H1 (cell line): Measurements from ENCODE around the gene RNF123. TPM values are rescaled to one million over a fixed set of nuclear protein-coding genes. Genes with fewer than 3 reads are reported as not detected.
A peak's percentile ranks its signal among the peaks of the same experiment; 100 is the strongest.

Experiments
- CTCF ChIA-PET: fragments of 300-600 bp; sonication (Branson Sonifier 250); formaldehyde crosslinking; loops from one replicate; lab custom pipeline; 2021; ENCODE audit not compliant: partially characterized antibody; lab: Charles Lee
- POLR2A ChIA-PET: fragments of 300-600 bp; sonication (Branson Sonifier 250); formaldehyde crosslinking; loops from one replicate; lab custom pipeline; 2021; ENCODE audit warnings: inconsistent platforms; ENCODE audit not compliant: partially characterized antibody; lab: Charles Lee
- DNase-seq, 2 experiments: peaks; one replicate each; pipeline versions ENCODE4 v3.0.0 to v3.0.0-alpha.2; 2010 to 2022; ENCODE audit warnings: low spot score in 2 of 2, low read depth in 1 of 2, mixed read lengths in 1 of 2
- FAIRE-seq: peaks from 2 replicates; lab custom pipeline; 2011; peaks lifted over from hg19 to GRCh38; lab: Jason Lieb, UNC
- H2AFZ ChIP-seq: 2 replicates; pipeline ENCODE4 v1.8.1; 2012; ENCODE audit warnings: low read length, inconsistent platforms
- H2AK5ac ChIP-seq: 2 replicates; pipeline ENCODE4 v1.6.1; 2013; ENCODE audit warnings: low read depth, low read length
- H2BK120ac ChIP-seq: replicated peaks from 2 replicates; pipeline ENCODE3; 2013; ENCODE audit warnings: low read depth, low read length, inconsistent platforms
- H2BK12ac ChIP-seq: 2 replicates; pipeline ENCODE4 v1.6.1; 2013; ENCODE audit warnings: low read depth, low read length
- H2BK15ac ChIP-seq: 2 replicates; pipeline ENCODE4 v1.6.1; 2013; ENCODE audit warnings: low read length
- H2BK20ac ChIP-seq: 2 replicates; pipeline ENCODE4 v1.6.1; 2013; ENCODE audit warnings: low read length
- H2BK5ac ChIP-seq: 2 replicates; pipeline ENCODE4 v1.6.1; 2013; ENCODE audit warnings: low read depth, low read length
- H3K14ac ChIP-seq: 2 replicates; pipeline ENCODE4 v1.6.1; 2013; ENCODE audit warnings: inconsistent platforms; ENCODE audit not compliant: insufficient read length
- H3K18ac ChIP-seq: 2 replicates; pipeline ENCODE4 v1.6.1; 2013; ENCODE audit warnings: low read length; ENCODE audit errors: extremely low read depth
- H3K23ac ChIP-seq: 2 replicates; pipeline ENCODE4 v1.6.1; 2013; ENCODE audit warnings: inconsistent platforms; ENCODE audit not compliant: insufficient read length
- H3K23me2 ChIP-seq: 2 replicates; pipeline ENCODE4 v1.6.1; 2013; ENCODE audit warnings: low read depth, low read length
- H3K27ac ChIP-seq: 2 replicates; pipeline ENCODE4 v1.6.1; 2011; ENCODE audit warnings: low read depth, low read length, inconsistent platforms
- H3K27me3 ChIP-seq, 4 experiments: replicated peaks in 1 of 4; 1 replicate in 1 of 4; 2 replicates in 3 of 4; pipeline versions ENCODE4 v1.6.1 to v1.8.1; 2011 to 2013; ENCODE audit warnings: low read length in 3 of 4, mild to moderate bottlenecking in 3 of 4, inconsistent platforms in 2 of 4, mixed read lengths in 2 of 4, moderate library complexity in 1 of 4; ENCODE audit not compliant: control insufficient read depth in 3 of 4, insufficient read depth in 3 of 4; ENCODE audit errors: extremely low read depth in 1 of 4
- H3K36me3 ChIP-seq, 4 experiments: 2 replicates each; pipeline versions ENCODE4 v1.6.1 to v1.8.1; 2011 to 2013; ENCODE audit warnings: mild to moderate bottlenecking in 4 of 4, low read length in 3 of 4, moderate library complexity in 2 of 4, control low read depth in 1 of 4, inconsistent platforms in 1 of 4; ENCODE audit not compliant: insufficient read depth in 4 of 4, control insufficient read depth in 2 of 4
- H3K4ac ChIP-seq: replicated peaks from 2 replicates; pipeline ENCODE3; 2013; ENCODE audit warnings: low read length, low read depth, mixed read lengths, inconsistent platforms; ENCODE audit not compliant: insufficient read length
- H3K4me1 ChIP-seq, 4 experiments: replicated peaks in 1 of 4; 1 replicate in 1 of 4; 2 replicates in 3 of 4; pipeline versions ENCODE4 v1.6.1 to v1.8.1; 2011 to 2013; ENCODE audit warnings: low read length in 3 of 4, inconsistent platforms in 2 of 4, mixed read lengths in 1 of 4; ENCODE audit not compliant: insufficient read depth in 4 of 4, control insufficient read depth in 3 of 4
- H3K4me2 ChIP-seq, 2 experiments: 2 replicates each; pipeline versions ENCODE4 v1.6.1 to v1.8.1; 2011 to 2013; ENCODE audit warnings: low read depth in 2 of 2, low read length in 2 of 2, control low read depth in 1 of 2, inconsistent platforms in 1 of 2, mild to moderate bottlenecking in 1 of 2; ENCODE audit not compliant: insufficient read depth in 1 of 2
- H3K4me3 ChIP-seq, 4 experiments: fragments of 200-600, 300-600 bp in 1 of 4; sonication (generic), shearing (Covaris generic), sonication (Bioruptor Twin) in 1 of 4; 2 replicates each; pipeline versions ENCODE4 v1.5.1 to v1.8.1; 2011 to 2016; ENCODE audit warnings: low read length in 4 of 4, low read depth in 3 of 4, control low read depth in 2 of 4, inconsistent platforms in 2 of 4, mild to moderate bottlenecking in 2 of 4, mixed read lengths in 1 of 4, moderate library complexity in 1 of 4; ENCODE audit not compliant: insufficient read depth in 2 of 4; ENCODE audit errors: extremely low read depth in 1 of 4
- H3K56ac ChIP-seq: replicated peaks from 2 replicates; pipeline ENCODE3; 2013; ENCODE audit warnings: low read depth, mild to moderate bottlenecking, mixed read lengths, low read length, inconsistent platforms; ENCODE audit not compliant: insufficient read length
- H3K79me1 ChIP-seq: 2 replicates; pipeline ENCODE4 v1.6.1; 2013; ENCODE audit warnings: low read depth, low read length, control low read depth
- H3K79me2 ChIP-seq, 2 experiments: 2 replicates each; pipeline versions ENCODE4 v1.6.1 to v1.8.1; 2012 to 2013; ENCODE audit warnings: low read length in 2 of 2, mild to moderate bottlenecking in 2 of 2, inconsistent platforms in 1 of 2; ENCODE audit not compliant: insufficient read depth in 2 of 2, control insufficient read depth in 1 of 2
- H3K9ac ChIP-seq, 4 experiments: replicated peaks in 1 of 4; 1 replicate in 1 of 4; 2 replicates in 3 of 4; pipeline versions ENCODE4 v1.6.1 to v1.8.1; 2011 to 2013; ENCODE audit warnings: low read depth in 3 of 4, low read length in 3 of 4, control low read depth in 2 of 4, mild to moderate bottlenecking in 2 of 4, moderate library complexity in 2 of 4, inconsistent platforms in 1 of 4; ENCODE audit errors: extremely low read depth in 1 of 4
- H3K9me3 ChIP-seq, 2 experiments: 2 replicates each; pipeline versions ENCODE4 v1.6.1 to v1.8.1; 2012 to 2013; ENCODE audit warnings: mild to moderate bottlenecking in 2 of 2, moderate library complexity in 2 of 2, control low read depth in 1 of 2, inconsistent platforms in 1 of 2, low read depth in 1 of 2, low read length in 1 of 2, mixed read lengths in 1 of 2; ENCODE audit not compliant: insufficient read depth in 2 of 2
- H4K20me1 ChIP-seq, 2 experiments: replicated peaks in 1 of 2; 2 replicates each; pipeline versions ENCODE3 to v1.8.1; 2011 to 2013; ENCODE audit warnings: inconsistent platforms in 2 of 2, low read length in 2 of 2, mild to moderate bottlenecking in 1 of 2; ENCODE audit not compliant: insufficient read depth in 2 of 2, control insufficient read depth in 1 of 2
- H4K5ac ChIP-seq: 2 replicates; pipeline ENCODE4 v1.6.1; 2013; ENCODE audit warnings: low read length, low read depth, mixed read lengths, inconsistent platforms; ENCODE audit not compliant: insufficient read length
- H4K8ac ChIP-seq: 2 replicates; pipeline ENCODE4 v1.8.0; 2013; ENCODE audit warnings: mild to moderate bottlenecking, moderate library complexity, low read length, inconsistent platforms; ENCODE audit not compliant: insufficient read depth; ENCODE audit errors: extremely low read depth
- H4K91ac ChIP-seq: replicated peaks from 2 replicates; pipeline ENCODE3; 2013; ENCODE audit warnings: low read length, mixed read lengths, inconsistent platforms; ENCODE audit not compliant: insufficient read length
- HDAC2 ChIP-seq, 2 experiments: fragments of 300-600 bp in 1 of 2; sonication (generic) in 1 of 2; IDR thresholded peaks; 2 replicates each; pipeline ENCODE4 v1.6.1; 2011 to 2012; ENCODE audit warnings: low read depth in 2 of 2, low read length in 2 of 2, mild to moderate bottlenecking in 2 of 2, moderate library complexity in 2 of 2, borderline replicate concordance in 1 of 2, inconsistent platforms in 1 of 2
- SIN3A ChIP-seq, 2 experiments: IDR thresholded peaks in 1 of 2; conservative IDR thresholded peaks in 1 of 2; 2 replicates each; pipeline ENCODE4 v1.6.1; 2011 to 2012; ENCODE audit warnings: low read length in 2 of 2, improper control_type of control experiment in 1 of 2, low read depth in 1 of 2, mild to moderate bottlenecking in 1 of 2
- WGBS, 2 experiments: shearing (Covaris generic) in 1 of 2; methylation state at CpG; one replicate each; pipeline versions ENCODE4 v1.1.6 to v1.1.7; 2013 to 2015; ENCODE audit warnings: low lambda C conversion rate in 2 of 2, mixed read lengths in 2 of 2, inconsistent platforms in 1 of 2, low coverage in 1 of 2, missing lambda C conversion rate in 1 of 2; ENCODE audit not compliant: insufficient replicate concordance in 2 of 2, insufficient coverage in 1 of 2, insufficient read length in 1 of 2; ENCODE audit errors: extremely low coverage in 1 of 2, missing lambda C conversion rate in 1 of 2; 5-methylcytosine and 5-hydroxymethylcytosine counted together
- polyA plus RNA-seq, 7 experiments: library from polyadenylated mRNA; depleted of rRNA in 3 of 7; stranded (reverse) in 5 of 7; unstranded in 2 of 7; fragments of >200 nt in 5 of 7; fragments of 200-250 nt in 2 of 7; gene quantifications; 1 replicate in 5 of 7; 2 replicates in 1 of 7; 4 replicates in 1 of 7; pipeline versions ENCODE4 v1.2.1 to v1.2.3, GENCODE V29; 2011 to 2013; ENCODE audit warnings: missing spikeins in 2 of 7, mixed read lengths in 2 of 7
- total RNA-seq: library from RNA; stranded (reverse); fragmentation: NEBNext Ultra II Directional; extraction: Animal tissue kit (Norgen Biotek cat#: 25700); gene quantifications from 2 replicates; pipeline ENCODE4 v1.2.1, GENCODE V29; 2021

Gene RNF123
- total and polyA plus RNA-seq, 2 of the 8 experiments (the other 6 are each of a cell fraction or from before 2014, with no cell fraction given), result 30.5 to 57.7 TPM

GRCh38 chr3:49666592-49666991 lies 22.8 kb upstream of the RNF123 start:
- no peak overlapping the region for H2AFZ ChIP-seq
- no peak overlapping the region for H3K56ac ChIP-seq
- H3K4me2 ChIP-seq, result no peak overlapping the region
- no peaks in the 10 kb centered on the region for H3K79me1 ChIP-seq
- H3K4ac ChIP-seq, result no peak overlapping the region
- WGBS, 2 experiments, result 79% methylated on average over 8 of the region's 8 CpGs; no CpG with 5 or more reads in 1 of the 2 experiments
- H3K23ac ChIP-seq, result no peak overlapping the region
- H3K27me3 ChIP-seq, result no peaks in the 10 kb centered on the region
- 0 out of 2 replicates have a peak overlapping the region, but pooled peaks have one; percentile 77 for H2BK15ac ChIP-seq
- FAIRE-seq (no peak), DNase-seq (no peak)
- H3K9ac ChIP-seq, result no peak overlapping the region
- H3K36me3 ChIP-seq, result no peaks in the 10 kb centered on the region
- no peak overlapping the region for H2BK120ac ChIP-seq
- H2BK12ac ChIP-seq, result no peak overlapping the region
- no peak for TF ChIP-seq HDAC2 (IDR thresholded peaks at IDR 0.05; ENCODE audit: borderline replicate concordance in 1 of 2, low read depth in 2 of 2, low read length in 2 of 2)
- TF ChIP-seq SIN3A (conservative IDR thresholded peaks at IDR 0.05 in 1 of 2, IDR thresholded peaks at IDR 0.05 in 1 of 2; ENCODE audit: low read depth in 1 of 2, low read length in 2 of 2), result no peak
- H3K9me3 ChIP-seq, result no peaks in the 10 kb centered on the region
- no peaks in the 10 kb centered on the region for H3K23me2 ChIP-seq
- H4K5ac ChIP-seq, result no peak overlapping the region
- POLR2A ChIA-PET, result interaction anchor here (0.7 to 1.5 kb wide), 4 partner anchors 19 to 255 kb away, joined by 3 to 6 read pairs (median 3); partner anchors contain the start of genes RHOA and TCTA
- H2BK5ac ChIP-seq, result no peak overlapping the region
- H4K91ac ChIP-seq, result no peak overlapping the region
- H2AK5ac ChIP-seq, result no peak overlapping the region
- CTCF ChIA-PET, result interaction anchor here (0.6 to 2.4 kb wide), 11 partner anchors 10 to 129 kb away, joined by 3 to 20 read pairs (median 4); no protein-coding TSS in a partner anchor
- H3K4me1 ChIP-seq, result peaks cover 0 to 8% (median under 1%) of the 10 kb centered on the region in 4 experiments; a peak in 1 of 7 replicates
- H3K4me3 ChIP-seq, result no peak overlapping the region
- H2BK20ac ChIP-seq, result no peak overlapping the region
- no peak overlapping the region for H4K8ac ChIP-seq
- H3K27ac ChIP-seq, result no peak overlapping the region
- H4K20me1 ChIP-seq, result no peaks in the 10 kb centered on the region
- no peak overlapping the region for H3K14ac ChIP-seq
- no peaks in the 10 kb centered on the region for H3K79me2 ChIP-seq
- H3K18ac ChIP-seq, result no peak overlapping the region
